Gastrocnemius medialis (tissue), 4 donors: ENCODE measurements around the gene SLC50A1.

Experiments
- CTCF ChIP-seq, 5 experiments: fragments of 450-650 bp in 3 of 5; fragments of 200-600 bp in 2 of 5; sonication (generic) in 2 of 5; IDR thresholded peaks in 4 of 5; conservative IDR thresholded peaks in 1 of 5; 1 replicate in 4 of 5; 2 replicates in 1 of 5; pipeline ENCODE4 v1.5.1; 2016 to 2019; ENCODE audit warnings: antibody characterized with exemption in 5 of 5, mild to moderate bottlenecking in 3 of 5, moderate library complexity in 3 of 5
- POLR2A ChIP-seq, 2 donors: fragments of 450-650 bp; IDR thresholded peaks; one replicate each; pipeline ENCODE4 v1.6.1; 2017; ENCODE audit warnings: antibody characterized with exemption in 2 of 2, mild to moderate bottlenecking in 2 of 2, moderate library complexity in 2 of 2

GRCh38 chr1:155123801-155124200 lies 11.9 kb upstream of the SLC50A1 start:
- TF ChIP-seq CTCF (IDR thresholded peaks at IDR 0.05 in 4 of 5, conservative IDR thresholded peaks at IDR 0.05 in 1 of 5): no peak
- TF ChIP-seq POLR2A (IDR thresholded peaks at IDR 0.05): no peak
